Thyroid gland (tissue), 4 donors: ENCODE results near the gene RPS6KA1. TPM values are rescaled to one million over a fixed set of nuclear protein-coding genes. Genes with fewer than 3 reads are reported as not detected.

Source experiments
- DNase-seq, 2 donors: peaks; one replicate each; pipeline ENCODE4 v3.0.0-alpha.2; 2019
- H3K27ac ChIP-seq, 3 donors: fragments of 200-600 bp; sonication (generic); 1 replicate in 2 of 3; 2 replicates in 1 of 3; pipeline ENCODE4 v1.5.1; 2016 to 2019; ENCODE audit warnings: mild to moderate bottlenecking in 1 of 3, moderate library complexity in 1 of 3
- H3K27me3 ChIP-seq: fragments of 200-600 bp; sonication (generic); one replicate; pipeline ENCODE4 v1.5.1; 2019
- H3K36me3 ChIP-seq, 2 donors: fragments of 200-600 bp; sonication (generic); one replicate each; pipeline ENCODE4 v1.5.1; 2016 to 2019
- H3K4me1 ChIP-seq, 2 donors: fragments of 200-600 bp; sonication (generic); one replicate each; pipeline ENCODE4 v1.5.1; 2017 to 2019
- H3K4me3 ChIP-seq, 3 donors: fragments of 200-600 bp; sonication (generic); replicated peaks in 1 of 3; 1 replicate in 2 of 3; 2 replicates in 1 of 3; pipeline ENCODE4 v1.5.1; 2016; ENCODE audit warnings: mild to moderate bottlenecking in 1 of 3
- H3K9me3 ChIP-seq: fragments of 200-600 bp; sonication (generic); one replicate; pipeline ENCODE4 v1.5.1; 2017
- CTCF ChIP-seq, 6 experiments: fragments of 200-600 bp in 3 of 6; fragments of 450-650 bp in 3 of 6; sonication (generic) in 3 of 6; IDR thresholded peaks; one replicate each; pipeline ENCODE4 v1.5.1; 2016 to 2019; ENCODE audit warnings: antibody characterized with exemption in 6 of 6, mild to moderate bottlenecking in 2 of 6, inconsistent platforms in 1 of 6, moderate library complexity in 1 of 6
- POLR2A ChIP-seq, 2 donors: fragments of 450-650 bp; IDR thresholded peaks; one replicate each; pipeline ENCODE4 v1.6.1; 2017; ENCODE audit warnings: antibody characterized with exemption in 2 of 2, mild to moderate bottlenecking in 2 of 2, moderate library complexity in 1 of 2
- WGBS, 2 donors: methylation state at CpG; one replicate each; pipeline ENCODE4 v1.1.5; 2017; 5-methylcytosine and 5-hydroxymethylcytosine counted together
- intact Hi-C: fragments of 100-400 bp; cut with DNase I; formaldehyde crosslinking; loops from one replicate; pipeline ENCODE4 v1.15.1; 2023
- total RNA-seq, 4 donors: library from RNA; depleted of rRNA; stranded (reverse); fragments of >200 nt; gene quantifications; one replicate each; pipeline ENCODE4 v1.2.3, GENCODE V29; 2016

Gene RPS6KA1
- 10 to 100 TPM; 55.8 to 98.6 (median 76.3) TPM for total RNA-seq

GRCh38 chr1:26529655-26530409, at the start of gene RPS6KA1:
TSS of gene RPS6KA1 (plus strand) at chr1:26529761. CDS start at chr1:26529921, 160 bp downstream.
- intact Hi-C loops: loop anchor here (2.0 kb wide), 1 partner anchor 29 kb away; no protein-coding TSS in a partner anchor
- H3K4me3 ChIP-seq: peak within 1 kb of the TSS; percentile 41 to 75 (median 47)
- H3K27me3 ChIP-seq: no peaks in the 10 kb centered on the region
- H3K4me1 ChIP-seq: peaks cover 27 to 45% of the 10 kb centered on the region in 2 donors
- DNase-seq: peak; percentile 74 to 78
- TF ChIP-seq CTCF (IDR thresholded peaks at IDR 0.05): peak in 2 of 6 experiments; percentile 15 to 28
- peak; percentile 80 to 97 for TF ChIP-seq POLR2A (IDR thresholded peaks at IDR 0.05)
- H3K27ac ChIP-seq: peak within 1 kb of the TSS; percentile 53 to 94 (median 70)
- H3K36me3 ChIP-seq: no peaks in the 10 kb centered on the region
- 0 to 60% methylated on average over 1 to 13 of the region's 86 CpGs for WGBS, 2 donors
- no peaks in the 10 kb centered on the region for H3K9me3 ChIP-seq

- Histone ChIP-seq H3K27ac (no peak overlapping the region), H3K27me3 (no peaks in the 10 kb centered on the region), H3K4me1 (peaks cover 10% of the 10 kb centered on the region in 2 donors), H3K9me3 (no peaks in the 10 kb centered on the region), H3K4me3 (no peak overlapping the region), H3K36me3 (peaks cover 0 to 1% of the 10 kb centered on the region in 2 donors)
- no peak for TF ChIP-seq CTCF (IDR thresholded peaks at IDR 0.05)
- intact Hi-C loops: no loop called here
- DNase-seq: no peak
- WGBS, 2 donors: 82 to 84% methylated on average over 2 of the region's 2 CpGs
Measured at GRCh38 chr1:26482921-26483320, 46.6 kb upstream of the RPS6KA1 start.

GRCh38 chr1:26483980-26484379, 45.6 kb upstream of the RPS6KA1 start:
- H3K27me3 ChIP-seq: no peaks in the 10 kb centered on the region
- WGBS, 2 donors: 74 to 82% methylated on average over 2 of the region's 2 CpGs
- DNase-seq: no peak
- TF ChIP-seq CTCF (IDR thresholded peaks at IDR 0.05) (no peak), POLR2A (IDR thresholded peaks at IDR 0.05) (no peak)
- H3K4me3 ChIP-seq: no peak overlapping the region
- H3K4me1 ChIP-seq: peaks cover 10% of the 10 kb centered on the region in 2 donors
- intact Hi-C loops: no loop called here
- H3K27ac ChIP-seq: no peak overlapping the region
- H3K36me3 ChIP-seq: no peaks in the 10 kb centered on the region
- H3K9me3 ChIP-seq: no peaks in the 10 kb centered on the region

GRCh38 chr1:26490155-26490554, 39.4 kb upstream of the RPS6KA1 start:
- no peaks in the 10 kb centered on the region for H3K36me3 ChIP-seq
- 76 to 78% methylated on average over 4 of the region's 4 CpGs for WGBS, 2 donors
- no peak overlapping the region for H3K4me3 ChIP-seq
- DNase-seq: no peak
- no peak overlapping the region for H3K27ac ChIP-seq
- H3K9me3 ChIP-seq: no peaks in the 10 kb centered on the region
- intact Hi-C loops: no loop called here
- H3K27me3 ChIP-seq: no peaks in the 10 kb centered on the region
- no peaks in the 10 kb centered on the region for H3K4me1 ChIP-seq
- no peak for TF ChIP-seq POLR2A (IDR thresholded peaks at IDR 0.05)
- no peak for TF ChIP-seq CTCF (IDR thresholded peaks at IDR 0.05)

- no peaks in the 10 kb centered on the region for H3K27me3 ChIP-seq
- 75 to 81% methylated on average over 3 of the region's 3 CpGs for WGBS, 2 donors
- intact Hi-C loops: no loop called here
Measured at GRCh38 chr1:26493267-26493666, 36.3 kb upstream of the RPS6KA1 start.

More at GRCh38 chr1:26493267-26493666, 36.3 kb upstream of the RPS6KA1 start:
- Histone ChIP-seq H3K4me3 (no peak overlapping the region), H3K9me3 (no peaks in the 10 kb centered on the region), H3K27ac (no peak overlapping the region), H3K36me3 (no peaks in the 10 kb centered on the region), H3K4me1 (no peaks in the 10 kb centered on the region)
- DNase-seq: no peak
- TF ChIP-seq POLR2A (IDR thresholded peaks at IDR 0.05) (no peak), CTCF (IDR thresholded peaks at IDR 0.05) (no peak)
